ENCODE measurements around the gene RARG.

DNA sequence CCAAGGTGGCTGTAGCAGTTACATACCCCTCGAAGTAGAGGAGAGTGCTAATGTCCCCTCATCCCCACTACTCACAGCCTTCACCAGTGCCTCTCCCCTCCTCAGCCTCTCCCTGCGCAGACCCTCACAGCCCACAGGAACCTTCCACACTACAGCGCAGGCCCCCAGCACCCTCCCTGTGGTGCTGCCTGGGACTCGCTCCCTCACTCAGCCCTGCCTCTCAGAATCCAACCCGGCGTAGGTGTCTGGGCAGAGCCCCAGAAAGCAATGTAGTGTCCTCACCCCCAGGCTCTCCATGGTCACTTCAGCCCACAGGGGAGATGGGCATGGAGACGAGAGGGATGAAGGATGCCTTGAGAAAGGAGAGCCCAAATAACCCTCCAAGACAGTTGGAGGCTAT is 62.4 kb downstream of the RARG start:
- TF ChIP-seq, protein P1, sequence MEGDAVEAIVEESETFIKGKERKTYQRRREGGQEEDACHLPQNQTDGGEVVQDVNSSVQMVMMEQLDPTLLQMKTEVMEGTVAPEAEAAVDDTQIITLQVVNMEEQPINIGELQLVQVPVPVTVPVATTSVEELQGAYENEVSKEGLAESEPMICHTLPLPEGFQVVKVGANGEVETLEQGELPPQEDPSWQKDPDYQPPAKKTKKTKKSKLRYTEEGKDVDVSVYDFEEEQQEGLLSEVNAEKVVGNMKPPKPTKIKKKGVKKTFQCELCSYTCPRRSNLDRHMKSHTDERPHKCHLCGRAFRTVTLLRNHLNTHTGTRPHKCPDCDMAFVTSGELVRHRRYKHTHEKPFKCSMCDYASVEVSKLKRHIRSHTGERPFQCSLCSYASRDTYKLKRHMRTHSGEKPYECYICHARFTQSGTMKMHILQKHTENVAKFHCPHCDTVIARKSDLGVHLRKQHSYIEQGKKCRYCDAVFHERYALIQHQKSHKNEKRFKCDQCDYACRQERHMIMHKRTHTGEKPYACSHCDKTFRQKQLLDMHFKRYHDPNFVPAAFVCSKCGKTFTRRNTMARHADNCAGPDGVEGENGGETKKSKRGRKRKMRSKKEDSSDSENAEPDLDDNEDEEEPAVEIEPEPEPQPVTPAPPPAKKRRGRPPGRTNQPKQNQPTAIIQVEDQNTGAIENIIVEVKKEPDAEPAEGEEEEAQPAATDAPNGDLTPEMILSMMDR (IDR thresholded peaks at IDR 0.05; ENCODE audit: insufficient read depth, low read depth, low read length) = no peak
- TF ChIP-seq EZH2 (IDR thresholded peaks at IDR 0.05; ENCODE audit: insufficient read depth, low read length) = no peak

All from astrocyte (in vitro differentiated cells and primary cell).